ENCODE results near the gene PIP5K1C.
"Not testable (repeated sequence)": the region's sequence is repeated elsewhere in the genome, so short reads cannot be mapped to it uniquely, and the experiment has no call there.

The PIP5K1C gene

DNA sequence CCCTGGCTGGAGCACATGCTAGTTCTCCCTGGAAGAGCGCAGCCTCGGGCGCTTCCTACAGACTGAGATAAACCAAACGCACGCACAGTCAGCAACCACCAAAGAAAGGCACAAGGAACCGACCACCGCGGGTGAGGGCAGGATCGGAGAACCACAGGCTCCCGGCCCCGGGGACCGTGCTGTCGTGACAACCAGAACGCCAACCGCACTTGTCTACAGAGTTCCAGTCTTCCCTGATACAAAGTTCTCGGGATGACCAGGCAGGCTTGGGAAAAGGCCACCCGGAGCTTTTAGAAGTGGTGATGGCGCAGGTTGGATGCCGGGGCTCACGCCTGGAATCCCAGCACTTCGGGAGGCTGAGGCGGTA lies 40.5 kb downstream of the PIP5K1C start:
- no peak for DNase-seq

DNA sequence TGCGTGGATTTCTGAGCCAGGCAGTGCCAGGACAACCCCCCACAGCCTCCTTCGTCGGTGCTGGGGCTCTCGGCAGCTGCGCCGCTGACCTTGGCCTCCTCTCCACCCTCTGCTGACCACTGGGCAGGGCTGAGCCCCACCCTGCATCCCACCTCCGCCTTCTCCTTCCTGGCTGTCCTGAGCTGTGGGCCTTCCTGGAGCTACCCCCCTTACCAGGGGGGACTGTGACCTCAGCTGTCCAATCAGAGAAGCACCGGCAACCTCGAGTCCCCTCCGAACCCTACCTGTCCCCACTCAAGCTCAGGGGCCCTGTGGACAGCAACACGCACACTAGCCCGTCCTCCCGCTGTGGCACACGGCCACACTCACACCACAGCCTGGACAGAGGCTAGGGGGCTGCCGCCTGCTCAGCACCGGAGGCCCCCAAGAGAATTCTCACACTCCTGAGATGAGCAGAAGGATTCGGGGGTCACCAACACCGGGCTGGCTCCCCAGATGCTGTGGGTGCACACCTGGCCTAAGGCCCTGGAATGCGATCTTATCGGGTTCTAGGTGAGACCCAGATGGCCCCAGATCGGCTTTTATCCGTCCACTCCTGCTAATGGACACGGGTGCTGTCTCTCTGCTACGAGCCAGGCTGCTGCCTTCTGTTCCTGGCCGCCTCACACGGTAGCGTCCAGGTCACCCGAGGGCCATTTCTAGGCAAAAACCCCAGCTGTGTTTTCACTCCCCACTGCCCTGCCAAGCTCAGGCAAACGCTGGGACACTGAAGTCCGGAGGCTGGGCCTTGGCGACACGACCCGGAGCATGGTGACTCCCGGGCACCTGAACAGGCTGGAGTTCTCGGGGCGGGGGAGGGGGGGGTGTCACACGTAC lies 41.2 kb downstream of the PIP5K1C start:
- no peak for DNase-seq

DNA sequence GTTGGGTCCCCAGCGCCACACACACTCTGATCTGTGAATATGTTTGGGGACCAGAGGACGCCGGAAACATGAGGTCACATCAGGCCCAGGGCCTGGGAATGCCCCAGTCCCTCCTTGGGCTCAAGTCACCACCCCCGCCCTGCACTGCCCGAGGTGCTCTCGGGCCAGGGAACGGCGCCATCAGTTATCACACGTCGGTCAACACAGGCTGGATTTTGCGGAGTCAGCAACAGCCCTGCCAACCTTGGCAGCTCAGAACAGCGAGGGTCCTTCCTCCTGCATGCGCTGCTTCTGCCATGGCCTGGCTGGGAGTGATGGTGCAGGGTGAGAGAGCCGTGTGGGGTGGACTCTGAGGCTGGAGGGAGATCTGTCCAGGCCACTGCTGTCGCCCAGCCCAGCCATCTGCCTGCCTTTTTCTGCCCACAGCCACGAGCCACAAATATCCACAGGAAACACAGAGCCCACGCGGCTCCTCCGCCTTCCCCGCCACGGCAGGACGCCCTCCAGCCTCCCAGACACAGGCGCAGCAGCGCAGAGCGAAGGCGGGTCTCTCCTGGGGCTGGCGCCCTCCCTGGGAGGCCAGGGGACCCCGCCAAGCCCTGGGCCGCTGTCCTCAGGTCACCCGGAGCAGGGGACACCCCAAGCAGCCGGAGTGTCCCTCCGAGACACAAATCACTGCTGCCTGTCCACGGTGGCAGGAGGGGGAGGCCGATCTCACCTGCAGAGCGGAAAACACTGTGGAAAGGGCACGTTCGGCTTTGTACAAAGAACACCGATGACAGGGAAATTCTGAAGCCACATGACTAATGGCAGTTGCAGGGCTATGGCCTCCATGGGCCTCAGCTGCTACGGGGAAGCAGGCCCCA lies 42.0 kb downstream of the PIP5K1C start:
- DNase-seq, result no peak

DNA sequence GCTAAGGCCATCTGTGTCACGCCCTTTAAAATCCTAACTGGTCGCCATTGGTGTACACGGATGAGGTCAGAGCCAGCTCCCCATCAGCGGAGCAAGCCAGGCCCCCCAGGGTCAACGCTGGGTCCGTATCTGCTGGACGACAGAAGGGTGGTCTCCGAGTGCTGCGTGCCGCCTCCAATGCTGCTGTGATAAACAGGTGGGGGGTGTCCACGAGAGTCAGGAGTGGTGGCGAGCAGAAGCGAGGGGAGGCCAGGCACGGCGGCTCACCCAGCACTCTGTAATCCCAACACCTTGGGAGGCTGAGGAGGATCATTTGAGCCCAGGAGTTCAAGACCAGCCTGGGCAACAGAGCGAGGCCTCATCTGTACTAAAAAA lies 42.9 kb downstream of the PIP5K1C start:
- DNase-seq, result no peak

DNA sequence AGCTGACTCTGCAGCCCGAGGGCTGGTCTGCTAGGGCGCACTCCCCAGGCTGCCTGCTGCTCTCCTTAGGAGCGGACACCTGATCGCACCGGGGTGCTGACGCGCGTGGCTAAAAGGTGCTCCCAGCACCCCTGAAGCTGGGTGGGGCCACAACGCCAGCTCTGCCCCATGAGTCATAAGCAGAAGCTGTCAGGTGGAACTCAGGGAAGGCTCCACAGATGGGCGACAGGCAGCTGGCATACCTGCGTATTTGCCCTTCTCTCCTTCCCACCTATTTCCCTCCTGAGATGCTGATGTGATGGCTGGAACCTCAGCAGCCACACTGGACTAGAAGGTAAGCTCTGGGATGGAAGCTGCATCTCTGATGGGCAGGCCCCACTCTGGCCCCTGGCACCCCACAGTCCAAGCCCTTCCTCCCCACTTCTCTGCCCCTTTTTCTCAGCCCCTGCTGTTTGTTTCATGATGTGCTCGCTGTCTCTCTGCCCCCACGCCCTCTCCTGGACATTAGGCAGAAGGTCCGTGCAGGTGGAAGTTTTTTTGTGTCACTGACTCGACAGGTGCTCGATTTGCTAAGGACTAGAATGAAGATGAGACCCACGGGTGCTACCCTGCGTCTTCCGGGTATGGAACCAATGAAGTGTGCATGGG lies 43.4 kb downstream of the PIP5K1C start:
- DNase-seq, result no peak

DNA sequence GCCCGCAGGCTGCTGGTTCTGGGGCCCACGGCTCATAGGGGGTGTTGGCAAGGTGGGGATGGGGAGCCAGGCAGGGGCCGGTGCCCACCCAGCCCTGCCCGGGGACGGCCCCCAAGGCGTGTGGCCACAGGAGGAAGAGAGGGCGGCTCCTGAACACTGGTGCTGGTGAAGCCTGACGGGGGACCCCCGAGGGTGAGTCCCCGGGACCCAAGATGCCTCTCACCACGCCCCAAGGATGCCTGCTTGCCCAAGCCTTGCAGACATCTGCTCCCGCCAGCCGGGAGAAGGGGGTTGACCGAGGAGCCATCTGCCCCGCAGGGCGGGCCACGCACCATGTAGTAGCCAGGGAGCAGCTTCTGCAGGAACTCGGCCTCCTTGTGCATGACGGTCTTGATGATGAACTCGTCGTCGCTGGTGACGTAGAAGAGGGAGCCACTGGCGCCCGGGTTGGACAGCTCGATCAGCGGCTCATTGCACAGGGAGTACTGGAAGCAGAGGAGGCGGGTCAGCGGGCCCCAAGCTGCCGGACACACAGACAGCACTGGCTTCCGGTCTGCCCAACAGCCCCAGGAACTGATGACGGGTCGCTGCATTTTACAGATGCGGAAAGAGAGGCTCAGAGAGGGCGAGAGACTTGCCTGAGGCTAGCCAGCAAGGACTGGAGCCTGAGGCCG lies 44.1 kb downstream of the PIP5K1C start:
- DNase-seq, result no peak

DNA sequence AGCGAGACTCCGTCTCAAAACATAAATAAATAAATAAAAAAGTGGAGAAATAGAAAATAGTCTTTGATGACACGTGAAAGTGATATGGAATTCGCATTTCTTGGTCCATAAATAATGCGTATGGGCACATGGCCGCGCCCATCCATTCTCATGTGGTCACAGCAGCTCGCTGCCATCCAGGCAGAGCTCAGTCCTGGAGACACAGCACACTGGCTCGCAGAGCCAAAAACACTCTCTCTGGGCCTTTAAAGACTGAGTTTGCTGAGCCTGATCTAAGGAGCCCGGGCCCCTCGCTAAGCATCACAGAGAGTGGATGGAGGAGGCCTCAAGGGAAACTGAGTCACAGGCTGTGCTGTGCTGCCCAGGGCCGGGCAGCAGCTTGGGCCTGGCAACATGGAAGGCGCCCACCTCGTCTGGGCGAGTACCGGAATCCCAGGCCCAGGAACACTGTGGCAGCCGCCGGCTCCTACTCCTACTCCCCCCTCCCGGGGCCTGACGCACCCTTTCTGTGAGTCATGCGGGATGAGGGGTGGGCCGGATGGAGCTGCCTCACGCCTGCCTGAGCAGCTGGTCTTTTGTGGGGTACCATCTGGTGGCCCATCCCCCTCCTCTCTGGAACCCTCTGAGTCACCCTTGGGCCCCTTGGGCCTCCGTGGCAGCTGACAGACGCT lies 44.7 kb downstream of the PIP5K1C start:
- DNase-seq, result no peak

DNA sequence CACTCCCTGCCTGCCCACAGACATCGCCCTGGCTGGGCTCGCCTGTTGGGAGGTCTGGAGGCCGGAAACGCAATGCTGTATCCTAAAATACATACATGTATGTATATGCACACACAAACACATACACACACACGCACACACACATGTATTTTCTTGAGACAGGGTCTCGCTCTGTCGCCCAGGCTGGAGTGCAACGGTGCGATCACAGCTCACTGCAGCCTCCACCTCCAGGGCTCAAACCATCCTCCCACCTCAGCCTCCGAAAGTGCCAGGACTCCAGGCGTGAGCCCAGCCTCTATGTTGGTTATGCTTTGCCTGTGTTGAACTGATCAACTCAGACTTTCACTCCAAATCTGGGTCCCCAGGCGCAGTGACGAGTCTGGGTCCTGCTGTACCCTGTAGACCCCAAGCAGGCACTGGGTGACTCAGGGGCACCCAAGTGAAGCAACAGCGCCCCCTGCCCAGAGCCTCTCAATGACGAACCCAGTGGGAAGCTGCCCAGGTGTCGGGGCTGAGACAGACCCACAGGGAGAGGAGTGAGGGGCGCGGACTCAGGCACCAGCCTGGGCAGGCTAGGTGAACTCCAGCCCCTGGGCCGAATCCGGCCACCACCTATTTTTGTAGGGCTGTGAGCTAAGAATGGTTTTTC lies 46.3 kb downstream of the PIP5K1C start:
- DNase-seq, result no peak

DNA sequence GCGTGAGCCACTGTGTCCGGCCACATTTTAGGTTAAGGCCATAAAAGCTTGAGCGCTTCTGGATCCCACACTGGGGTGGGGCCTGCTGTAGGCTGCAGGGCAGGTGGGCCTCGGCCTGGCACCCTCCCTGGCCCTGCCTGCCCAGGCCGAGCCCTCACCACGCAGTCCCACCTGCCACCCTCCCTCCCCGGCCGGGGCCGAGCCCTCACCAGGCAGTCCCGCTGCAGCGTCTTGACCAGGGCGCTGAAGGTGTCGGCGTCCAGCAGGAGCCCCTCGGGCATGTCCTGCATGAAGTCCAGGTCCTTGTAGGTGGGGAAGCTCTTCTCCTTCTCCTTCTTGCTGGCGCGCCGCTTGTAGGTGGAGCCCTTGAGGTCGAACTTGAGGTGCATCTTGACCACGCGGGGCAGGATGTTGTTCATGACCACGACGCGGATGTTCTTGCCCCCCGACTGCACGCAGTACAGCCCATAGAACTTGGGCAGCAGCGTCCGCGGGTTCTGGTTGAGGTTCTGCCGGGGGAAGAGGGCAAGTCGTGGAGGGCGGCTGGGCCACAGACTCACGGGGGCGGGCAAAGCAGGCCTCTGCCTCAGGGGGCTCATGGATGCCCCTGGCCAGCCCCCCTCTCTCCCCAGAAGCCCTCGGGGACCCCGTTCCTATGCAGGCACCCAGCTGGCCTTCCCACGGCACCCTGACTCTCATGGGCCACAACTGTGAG lies 47.0 kb downstream of the PIP5K1C start:
- no peak for DNase-seq

DNA sequence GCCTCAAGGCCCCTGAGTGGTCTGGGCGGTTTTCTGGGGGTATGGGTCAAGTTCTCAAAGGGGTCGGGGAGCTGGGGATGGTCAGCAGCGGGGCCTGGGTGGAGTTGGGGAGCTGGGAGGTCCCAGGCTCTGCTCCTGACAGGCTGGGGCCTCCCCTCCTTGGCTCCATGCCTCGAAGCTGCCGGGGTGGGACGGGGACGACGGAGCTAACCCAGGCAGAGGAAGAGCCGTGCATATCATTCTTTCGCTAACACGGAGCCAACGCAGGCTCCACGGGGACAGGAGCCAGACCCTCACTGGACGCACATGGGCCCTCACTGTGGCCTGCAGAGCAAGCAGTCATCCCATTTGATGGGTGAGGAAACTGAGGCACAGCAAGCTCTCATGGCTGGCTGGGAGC lies 47.8 kb downstream of the PIP5K1C start:
- no peak for DNase-seq

DNA sequence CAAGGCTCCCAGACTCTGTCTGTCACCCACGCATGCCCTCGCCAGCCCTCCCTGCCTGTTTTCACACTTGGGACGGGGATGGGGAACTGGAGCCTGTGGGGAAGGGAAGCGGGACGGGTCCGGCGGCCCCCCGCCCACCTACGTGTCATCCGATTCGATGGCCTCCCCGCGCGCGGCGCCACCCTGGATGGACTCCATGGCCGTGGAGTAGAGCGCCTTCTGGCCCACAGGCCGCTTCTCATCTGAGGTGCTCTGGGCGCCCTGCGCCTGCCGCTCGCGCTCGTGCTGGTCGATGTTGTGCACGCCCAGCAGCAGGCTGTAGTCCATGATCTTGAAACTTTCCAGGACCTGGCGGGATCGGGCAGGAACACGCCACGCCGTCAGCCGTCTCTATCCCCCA lies 48.6 kb downstream of the PIP5K1C start:
- DNase-seq, result no peak

DNA sequence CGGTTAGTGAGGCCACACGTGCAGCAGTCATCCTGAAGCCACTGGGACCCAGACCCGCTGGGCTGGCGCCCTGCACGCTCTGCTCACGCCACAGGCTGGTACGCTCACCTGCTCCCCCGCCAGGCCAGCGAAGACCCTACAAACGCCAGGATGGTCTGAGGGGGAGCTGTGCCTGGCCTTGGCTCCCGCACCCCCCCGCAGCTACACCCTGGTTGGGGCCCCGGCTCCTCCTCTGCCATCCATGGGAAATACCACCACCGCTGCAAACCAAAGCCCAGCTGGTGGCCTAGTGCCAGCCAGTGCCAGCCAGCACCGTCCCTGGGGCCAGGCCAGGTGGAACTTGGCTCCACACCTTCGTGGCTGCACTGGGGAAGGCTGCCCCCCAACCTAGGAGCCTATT lies 50.4 kb downstream of the PIP5K1C start:
- DNase-seq, result no peak

DNA sequence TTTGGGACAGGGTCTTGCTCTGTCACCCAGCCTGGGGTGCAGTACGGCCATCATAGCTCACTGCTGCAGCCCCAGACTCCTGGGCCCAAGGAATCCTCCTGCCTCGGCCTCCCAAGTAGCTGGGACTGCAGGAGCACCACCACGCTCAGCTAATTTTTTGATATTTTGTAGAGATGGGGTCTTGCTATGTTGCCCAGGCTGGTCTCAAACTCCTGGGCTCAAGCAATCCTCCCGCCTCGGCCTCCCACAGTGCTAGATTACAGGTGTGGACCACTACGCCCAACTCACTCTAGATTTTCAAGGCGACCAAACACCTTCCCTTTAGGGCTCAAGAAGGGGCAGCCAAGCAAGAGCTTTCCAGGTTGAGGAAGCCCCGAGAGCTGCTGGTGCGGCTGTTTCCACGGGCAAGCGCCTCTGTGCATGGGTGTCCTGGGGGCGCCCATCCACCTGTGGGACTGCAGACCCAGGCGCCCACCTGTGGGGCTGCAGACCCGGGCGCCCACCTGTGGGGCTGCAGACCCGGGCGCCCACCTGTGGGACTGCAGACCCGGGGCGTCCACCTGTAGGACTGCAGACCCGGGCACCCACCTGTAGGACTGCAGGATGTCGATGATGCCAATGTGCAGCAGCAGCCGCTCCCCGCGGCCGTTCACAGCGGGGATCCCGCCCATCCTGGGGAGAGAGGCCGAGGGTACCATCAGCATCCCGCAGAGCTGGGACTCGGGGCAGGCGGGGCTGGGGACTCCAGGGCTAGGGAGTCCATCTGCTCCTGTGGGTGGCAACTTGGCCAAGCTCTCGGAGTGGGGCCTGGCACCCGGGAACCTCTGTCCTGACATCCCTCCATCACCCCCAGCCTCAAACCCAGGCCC lies 52.0 kb downstream of the PIP5K1C start:
- DNase-seq, result no peak

DNA sequence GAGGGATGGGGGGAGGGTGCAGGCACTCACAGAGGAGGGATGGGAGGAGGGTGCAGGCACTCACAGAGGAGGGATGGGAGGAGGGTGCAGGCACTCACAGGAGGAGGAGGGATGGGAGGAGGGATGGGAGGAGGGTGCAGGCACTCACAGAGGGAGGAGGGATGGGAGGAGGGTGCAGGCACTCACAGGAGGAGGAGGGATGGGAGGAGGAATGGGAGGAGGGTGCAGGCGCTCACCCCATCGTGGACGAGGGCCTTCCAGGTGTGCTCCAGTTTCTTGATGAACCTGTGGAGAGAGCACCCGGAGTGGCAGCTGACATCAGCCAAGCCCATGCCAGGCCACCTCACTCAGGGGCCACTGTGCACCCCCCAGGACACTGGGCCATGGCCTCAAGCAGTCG lies 53.2 kb downstream of the PIP5K1C start:
- not testable (repeated sequence) for DNase-seq

DNA sequence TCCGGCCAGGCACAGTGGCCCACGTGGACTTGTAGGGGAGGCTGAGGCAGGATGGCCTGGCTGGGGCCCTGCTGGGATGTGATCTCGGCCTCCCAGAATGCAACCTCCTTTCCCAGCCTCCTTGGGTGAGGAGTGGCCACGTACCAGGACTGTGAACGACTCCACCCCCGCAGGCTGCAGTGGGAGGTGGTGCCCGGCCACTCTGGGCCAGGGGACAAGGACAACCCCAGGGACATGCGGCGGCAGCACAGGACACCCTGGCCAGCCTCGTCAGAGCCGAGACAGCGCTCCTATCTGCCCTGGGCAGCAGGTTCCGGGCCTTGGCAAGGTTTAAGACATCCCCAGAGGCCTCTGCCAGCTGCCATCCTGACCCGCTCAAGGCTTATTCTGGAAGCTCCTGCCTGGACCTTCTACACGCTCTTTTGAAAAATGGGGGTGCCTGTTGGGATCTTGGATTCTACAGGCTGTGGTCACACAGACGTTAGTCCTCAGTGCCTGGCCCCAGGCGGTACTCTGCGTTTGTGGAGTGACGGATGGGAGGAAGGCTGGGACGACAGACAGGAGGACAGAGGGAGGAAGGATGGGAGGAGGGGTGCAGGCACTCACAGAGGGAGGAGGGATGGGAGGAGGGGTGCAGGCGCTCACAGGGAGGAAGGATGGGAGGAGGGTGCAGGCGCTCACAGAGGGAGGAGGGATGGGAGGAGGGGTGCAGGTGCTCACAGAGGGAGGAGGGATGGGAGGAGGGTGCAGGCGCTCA lies 53.8 kb downstream of the PIP5K1C start:
- no peak for DNase-seq

DNA sequence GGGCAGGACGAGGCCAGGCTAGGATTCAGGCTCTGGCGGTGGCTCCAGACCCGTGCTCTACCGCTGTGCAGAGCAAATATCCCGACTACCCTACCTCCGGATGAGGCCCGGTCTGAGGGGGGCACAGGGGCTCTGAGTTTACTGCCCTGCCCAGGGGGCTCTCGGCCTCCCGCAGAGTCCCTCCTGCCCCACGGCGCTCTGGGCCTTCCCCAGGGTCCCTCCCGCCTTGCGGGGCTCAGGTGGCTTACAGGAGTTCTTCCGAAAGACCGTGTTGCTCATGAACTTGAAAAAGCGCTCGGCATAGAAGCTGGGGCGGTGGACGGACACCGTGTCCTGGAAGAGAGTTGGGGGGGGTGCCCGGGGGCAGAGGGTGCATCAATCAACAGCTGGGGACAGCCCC lies 54.5 kb downstream of the PIP5K1C start:
- DNase-seq, result no peak

DNA sequence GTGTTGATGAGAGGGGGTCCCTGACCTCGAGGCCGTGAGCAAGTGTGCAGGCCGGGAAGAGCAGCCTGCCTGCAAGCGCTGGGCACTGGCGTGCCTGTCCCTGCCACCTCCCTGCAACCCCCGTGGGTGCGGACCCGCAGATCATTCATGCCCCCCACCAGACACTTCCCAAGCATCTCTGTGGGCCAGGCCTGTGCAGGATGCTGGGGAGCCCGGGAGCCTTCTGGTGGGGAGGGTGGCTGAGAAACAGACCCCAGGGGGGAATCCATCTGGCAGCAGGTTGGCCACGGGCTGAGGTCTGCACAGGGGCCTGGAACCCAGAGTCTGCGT lies 55.2 kb downstream of the PIP5K1C start:
- no peak for DNase-seq

DNA sequence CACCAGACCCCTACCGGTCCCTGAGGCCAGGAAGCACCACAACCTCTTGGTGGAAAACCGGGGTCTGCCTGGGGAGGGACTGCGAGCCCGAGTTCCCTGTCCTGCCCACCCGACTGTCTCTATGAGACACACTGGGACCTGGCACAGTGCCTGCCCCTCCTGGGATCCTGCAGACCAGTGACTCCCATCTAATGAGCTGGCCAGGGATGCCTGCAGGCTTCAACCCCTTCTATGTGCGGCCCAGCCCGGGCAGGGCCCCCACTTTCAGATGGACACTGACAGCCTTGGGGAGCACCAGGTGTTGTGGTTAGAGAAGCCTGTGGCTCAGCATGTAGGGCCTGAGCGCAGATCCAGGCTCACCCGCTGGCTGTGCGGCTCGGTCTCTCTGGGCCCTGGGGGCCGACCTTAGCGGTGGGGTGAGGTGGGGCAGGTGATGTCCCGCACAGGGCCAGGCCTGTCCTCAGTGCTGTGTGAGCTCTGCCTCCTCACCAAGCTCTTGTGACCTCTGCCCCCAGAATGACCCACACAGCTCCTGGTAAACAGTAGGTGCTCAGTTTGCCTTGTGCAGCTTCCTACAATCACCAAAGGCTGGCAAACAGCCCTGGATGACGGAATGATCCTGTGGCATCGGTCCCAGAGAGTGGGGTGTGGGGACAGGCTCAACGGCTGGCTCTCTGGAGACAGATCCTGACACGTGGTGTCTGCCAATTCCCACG lies 55.8 kb downstream of the PIP5K1C start:
- no peak for DNase-seq
